Stimulated activated CD4-positive, alpha-beta T cell treated with anti-CD3 and anti-CD28 coated beads, Interleukin-12 subunit alpha, Interleukin-12 subunit beta, amount 100 ng/mL, for 4 hours (primary cell): ENCODE measurements around the gene TBC1D9.
"Not testable (repeated sequence)": the region's sequence is repeated elsewhere in the genome, so short reads cannot be mapped to it uniquely, and the experiment has no call there.

Source experiments
- DNase-seq: peaks from one replicate; pipeline ENCODE4 v3.0.0-alpha.2; 2020

TBC1D9 gene

GRCh38 chr4:140756319-140757231, at the start of gene TBC1D9:
Gene TBC1D9 (minus strand): TSS chr4:140756385. CDS start chr4:140756045, 340 bp downstream.
- DNase-seq = no peak

GRCh38 chr4:140805293-140805692, 49.1 kb upstream of the TBC1D9 start:
- DNase-seq = no peak

GRCh38 chr4:140802591-140802990, 46.4 kb upstream of the TBC1D9 start:
- no peak for DNase-seq

GRCh38 chr4:140800666-140801065, 44.5 kb upstream of the TBC1D9 start:
- no peak for DNase-seq

GRCh38 chr4:140799686-140800225, 43.6 kb upstream of the TBC1D9 start:
- no peak for DNase-seq

GRCh38 chr4:140793291-140793690, 37.1 kb upstream of the TBC1D9 start:
- no peak for DNase-seq

GRCh38 chr4:140790765-140791164, 34.6 kb upstream of the TBC1D9 start:
- DNase-seq = no peak

- DNase-seq = no peak
Observed at GRCh38 chr4:140790171-140790570, 34.0 kb upstream of the TBC1D9 start.

- no peak for DNase-seq
Observed at GRCh38 chr4:140789759-140790158, 33.6 kb upstream of the TBC1D9 start.

GRCh38 chr4:140782787-140783186, 26.6 kb upstream of the TBC1D9 start:
- not testable (repeated sequence) for DNase-seq

GRCh38 chr4:140781596-140781995, 25.4 kb upstream of the TBC1D9 start:
- DNase-seq = no peak

- DNase-seq = no peak
Observed at GRCh38 chr4:140777894-140778293, 21.7 kb upstream of the TBC1D9 start.

- DNase-seq = no peak
Observed at GRCh38 chr4:140777386-140777785, 21.2 kb upstream of the TBC1D9 start.

- no peak for DNase-seq
Observed at GRCh38 chr4:140776556-140776955, 20.4 kb upstream of the TBC1D9 start.

- DNase-seq = no peak
Observed at GRCh38 chr4:140774956-140775355, 18.8 kb upstream of the TBC1D9 start.

- DNase-seq = no peak
Observed at GRCh38 chr4:140774510-140774909, 18.3 kb upstream of the TBC1D9 start.

GRCh38 chr4:140769209-140769608, 13.0 kb upstream of the TBC1D9 start:
- no peak for DNase-seq

GRCh38 chr4:140764785-140765392, 8.7 kb upstream of the TBC1D9 start:
- no peak for DNase-seq

- DNase-seq = no peak
Observed at GRCh38 chr4:140762202-140762601, 6.0 kb upstream of the TBC1D9 start.

- DNase-seq = no peak
Observed at GRCh38 chr4:140757232-140757630, 1.0 kb upstream of the TBC1D9 start.

GRCh38 chr4:140755774-140756318, 339 bp downstream of the TBC1D9 start:
- DNase-seq = no peak

GRCh38 chr4:140754918-140755773, 1.0 kb downstream of the TBC1D9 start:
- no peak for DNase-seq

- no peak for DNase-seq
Observed at GRCh38 chr4:140753329-140753728, 2.9 kb downstream of the TBC1D9 start.
